ENCODE measurements around the gene CD53.

Gene CD53

GRCh38 chr1:110876748-110877341 is 3.9 kb downstream of the CD53 start:
- no peak for DNase-seq

DNA sequence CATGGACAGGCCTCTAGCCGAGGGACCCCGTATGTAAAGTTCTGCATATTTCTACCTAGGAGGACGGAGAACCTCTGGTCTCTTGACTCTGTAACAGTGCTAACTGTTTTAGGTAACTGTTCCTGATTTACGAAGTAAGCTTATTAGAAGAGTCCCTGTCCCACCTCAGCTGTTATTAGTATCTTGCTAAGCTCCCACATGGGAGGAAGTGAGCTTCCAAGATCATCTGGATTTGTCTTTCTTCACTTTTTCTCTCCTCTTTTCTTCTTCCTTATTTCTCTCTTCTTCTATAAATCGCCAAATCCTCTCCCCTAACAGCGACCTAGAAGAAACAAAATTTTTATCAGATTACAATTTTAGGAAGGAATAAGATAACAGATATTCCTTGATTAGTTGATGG is 4.4 kb downstream of the CD53 start:
- no peak for DNase-seq

GRCh38 chr1:110877776-110878175 is 4.8 kb downstream of the CD53 start:
- DNase-seq: no peak

DNA sequence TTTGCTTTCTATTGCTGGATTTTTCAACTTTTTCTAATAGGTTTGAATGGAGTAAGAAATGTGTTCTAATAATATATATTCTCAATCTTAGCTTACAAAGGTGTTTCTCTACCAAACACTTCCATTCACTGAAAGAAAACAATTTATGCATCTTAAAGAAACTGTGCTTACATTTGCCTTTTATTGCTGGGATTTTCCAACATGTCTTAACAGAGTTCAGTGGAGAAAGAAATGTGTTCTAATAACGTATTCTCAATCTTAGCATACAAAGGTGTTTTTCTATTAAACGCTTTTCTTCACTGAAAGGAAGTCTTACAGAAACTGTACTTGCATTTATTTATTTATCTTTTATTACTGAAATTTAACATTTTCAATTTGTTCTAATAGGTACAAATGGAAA is 5.6 kb downstream of the CD53 start:
- DNase-seq: no peak

DNA sequence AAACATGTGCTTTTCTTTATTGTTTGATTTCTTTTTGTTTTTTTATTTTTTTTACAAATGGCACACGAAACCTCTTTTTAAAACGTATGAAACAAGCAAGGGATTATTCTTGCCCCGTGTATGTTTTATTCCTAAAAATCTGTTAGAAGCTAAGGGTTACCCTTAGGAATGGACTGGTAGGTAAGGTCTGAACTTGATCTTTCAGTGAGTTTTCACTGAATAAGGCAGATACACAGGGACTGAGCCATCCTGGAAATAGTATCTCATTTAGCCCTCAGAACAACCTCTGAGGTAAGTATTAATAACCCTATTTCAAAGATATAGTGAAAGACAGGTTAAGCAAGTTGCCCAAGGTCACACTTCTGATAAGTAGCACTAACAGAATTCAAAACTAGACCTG is 6.0 kb downstream of the CD53 start:
- DNase-seq: no peak

DNA sequence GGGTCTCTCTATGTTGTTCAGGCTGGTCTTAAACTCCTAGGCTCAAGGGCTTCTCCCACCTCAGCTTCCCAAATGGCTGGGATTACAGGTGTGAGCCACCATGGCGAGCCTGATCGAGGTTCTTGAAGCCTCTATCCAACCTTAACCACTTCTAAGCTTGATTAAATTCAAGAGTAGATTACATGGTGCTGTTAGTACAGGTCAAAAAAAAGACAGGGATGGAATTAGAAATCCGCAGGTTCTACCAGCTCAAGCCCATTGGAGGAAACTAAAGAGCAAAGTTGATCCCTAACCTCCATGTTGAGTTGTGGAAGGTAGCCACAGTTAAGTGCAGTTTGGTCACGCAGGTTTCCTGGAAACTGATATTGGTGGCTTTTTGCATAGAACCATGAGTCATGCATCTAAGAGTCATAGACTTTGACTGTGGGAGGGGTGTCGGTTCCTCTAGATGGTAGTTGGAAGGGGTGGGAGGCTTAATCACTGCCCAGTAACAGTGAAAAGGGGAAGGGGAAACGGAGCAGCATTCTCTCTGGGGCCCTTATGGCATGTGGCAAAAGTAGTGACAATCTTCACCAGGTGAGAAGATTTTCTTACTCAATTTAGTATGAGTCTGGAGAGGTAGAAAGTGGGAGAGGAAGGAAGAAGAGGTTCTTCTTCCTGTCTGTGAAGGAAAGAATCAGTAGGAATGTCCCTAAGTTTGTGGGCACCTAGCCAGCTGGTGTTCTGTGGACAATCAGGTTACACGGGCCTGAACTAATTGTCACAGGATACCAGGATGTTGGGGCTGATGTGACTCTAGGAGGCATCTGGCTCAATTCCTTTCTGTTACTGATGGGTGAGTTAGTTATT is 7.0 kb downstream of the CD53 start:
- no peak for DNase-seq

GRCh38 chr1:110880708-110881374 is 7.9 kb downstream of the CD53 start:
- no peak for DNase-seq

DNA sequence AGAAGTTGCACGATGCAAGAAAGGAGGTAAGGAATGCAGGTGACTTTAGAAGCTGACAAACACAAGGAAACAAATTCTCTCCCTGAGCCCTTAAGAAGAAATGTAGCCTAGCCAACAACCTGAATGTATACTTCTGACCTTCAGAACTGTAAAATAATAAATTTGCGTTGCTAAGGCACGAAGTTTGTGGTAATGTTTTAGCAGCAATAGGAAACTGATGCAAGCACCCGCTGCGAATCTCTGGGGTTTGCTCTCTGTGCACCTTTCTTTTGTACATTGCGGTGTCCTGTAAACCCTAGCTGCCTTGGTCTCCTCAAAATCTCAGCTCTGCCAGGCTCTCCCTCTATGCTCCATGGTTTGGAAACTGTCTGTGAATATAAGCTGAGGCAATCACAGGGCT is 15.1 kb downstream of the CD53 start:
- no peak for DNase-seq

DNA sequence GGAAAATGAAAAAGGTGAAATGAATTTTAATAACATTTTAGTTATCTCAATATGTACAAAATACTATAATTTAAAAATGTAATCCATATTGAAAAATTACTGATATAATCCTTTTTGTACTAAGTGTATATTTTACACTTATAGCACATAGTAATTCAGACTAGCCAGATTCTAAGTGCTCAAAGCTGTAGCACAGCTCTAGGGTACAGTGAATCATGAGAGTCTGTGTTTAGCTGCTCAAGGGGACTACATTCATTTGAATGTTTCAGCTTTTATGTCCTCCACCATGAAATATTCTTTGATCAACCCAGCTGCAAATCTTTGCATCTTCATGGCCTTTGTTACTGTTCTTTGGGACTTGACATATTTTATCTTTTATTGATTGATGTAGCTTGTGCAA is 15.7 kb downstream of the CD53 start:
- DNase-seq: no peak

- DNase-seq: no peak
Observed at GRCh38 chr1:110890474-110891196, 17.7 kb downstream of the CD53 start.

DNA sequence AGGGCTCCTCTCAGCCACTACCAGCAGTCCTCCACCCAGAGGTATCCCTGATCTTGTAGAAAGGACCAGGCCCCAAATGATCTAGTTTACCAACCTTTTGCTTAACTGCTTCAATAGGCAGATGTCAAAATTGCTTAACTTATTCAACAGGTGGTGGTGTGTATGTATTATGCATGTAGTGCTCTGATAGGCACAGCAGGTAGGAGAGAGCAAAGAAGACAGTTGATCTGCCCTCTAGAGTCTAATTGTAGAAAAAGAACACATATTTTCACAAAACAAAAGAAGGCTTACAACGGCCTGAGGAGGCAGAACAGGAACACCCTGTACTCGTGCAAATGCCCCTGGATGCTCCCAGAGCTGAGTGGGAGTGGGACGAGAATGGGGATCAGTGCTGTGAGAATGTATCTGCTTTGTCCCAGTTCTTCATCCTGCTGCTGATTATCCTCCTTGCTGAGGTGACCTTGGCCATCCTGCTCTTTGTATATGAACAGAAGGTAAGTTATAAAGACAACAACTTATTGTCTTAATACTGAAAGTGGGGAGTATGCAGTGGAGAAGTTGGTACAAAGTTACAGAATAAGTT is 21.1 kb downstream of the CD53 start:
- no peak for DNase-seq

- no peak for DNase-seq
Observed at GRCh38 chr1:110896090-110896489, 23.1 kb downstream of the CD53 start.

DNA sequence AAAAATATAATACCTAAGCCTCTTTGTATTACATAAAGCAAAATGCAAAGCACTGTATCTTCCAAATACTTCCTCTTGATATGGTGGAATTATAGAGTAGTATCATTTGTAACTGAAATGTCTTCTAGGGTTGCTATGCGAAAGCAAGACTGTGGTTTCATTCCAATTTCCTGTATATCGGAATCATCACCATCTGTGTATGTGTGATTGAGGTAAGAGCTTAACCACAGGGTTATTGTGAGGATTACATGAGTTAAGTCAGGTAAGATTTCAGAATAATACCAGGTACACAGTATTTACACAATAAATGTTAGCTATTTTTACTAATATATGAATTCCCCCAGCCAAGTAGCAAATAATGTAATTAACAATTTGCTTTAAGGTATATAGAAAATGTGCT is 24.7 kb downstream of the CD53 start:
- DNase-seq: no peak

GRCh38 chr1:110898734-110899457 is 25.9 kb downstream of the CD53 start:
- no peak for DNase-seq

GRCh38 chr1:110899458-110899843 is 26.5 kb downstream of the CD53 start:
- DNase-seq: no peak

DNA sequence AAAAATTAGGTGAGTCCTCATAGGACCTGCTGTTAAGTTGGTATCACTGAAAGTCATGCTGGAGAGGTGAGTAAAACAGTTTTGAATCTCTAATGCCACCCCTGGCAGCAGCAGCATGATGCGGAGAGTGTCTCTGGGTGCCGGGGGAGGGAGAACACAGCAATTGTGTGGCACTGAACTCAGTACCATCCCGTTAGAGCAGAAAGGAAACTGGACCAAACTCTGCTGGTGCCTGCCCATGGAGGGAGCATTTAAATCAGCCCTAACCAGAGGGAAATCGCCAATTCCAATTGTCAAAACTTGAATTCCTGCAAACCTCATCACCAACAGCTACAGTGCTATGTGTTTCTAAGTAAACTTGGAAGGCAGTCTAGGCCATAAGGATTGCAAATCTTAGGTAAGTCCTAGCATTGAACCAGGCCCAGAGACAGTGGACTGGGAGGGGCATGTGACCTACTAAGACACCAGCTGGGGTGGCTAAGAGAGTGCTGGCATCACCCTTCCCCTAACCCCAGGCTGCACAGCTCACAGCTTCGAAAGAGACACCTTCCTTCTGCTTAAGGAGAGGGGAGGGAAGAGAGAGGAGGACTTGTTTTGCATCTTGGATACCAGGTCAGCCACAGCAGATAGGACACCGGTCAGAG is 30.0 kb downstream of the CD53 start:
- no peak for DNase-seq

DNA sequence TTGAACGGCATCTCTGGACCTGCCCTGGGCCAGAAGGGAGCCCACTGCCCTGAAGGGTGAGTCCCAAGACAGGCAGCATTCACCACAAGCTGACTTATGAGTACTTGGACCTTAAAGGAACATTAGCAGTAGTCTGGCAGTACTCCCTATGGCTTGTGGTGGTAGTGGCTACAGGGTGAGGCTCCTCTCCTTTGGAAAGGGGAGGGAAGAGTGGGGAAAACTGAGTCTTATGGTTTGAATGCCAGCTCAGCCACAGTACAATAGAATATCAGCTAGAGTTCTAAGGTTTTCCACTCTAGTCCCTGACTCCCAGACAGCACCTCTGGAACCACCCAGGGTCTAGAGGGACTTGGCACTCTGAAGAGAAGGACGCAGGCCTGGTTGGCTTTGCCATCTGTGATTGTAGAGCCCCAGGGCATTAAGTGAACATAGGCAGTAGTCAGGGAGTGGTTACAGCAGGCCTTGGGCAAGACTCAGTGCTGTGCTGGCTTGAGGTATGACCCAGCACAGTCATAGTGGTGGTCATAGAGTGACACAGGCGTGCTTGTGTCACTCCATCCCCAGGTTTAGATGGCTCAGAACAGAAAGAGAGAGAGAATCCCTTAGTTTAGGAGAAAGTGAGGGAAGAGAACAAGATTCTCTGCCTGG is 31.0 kb downstream of the CD53 start:
- no peak for DNase-seq

DNA sequence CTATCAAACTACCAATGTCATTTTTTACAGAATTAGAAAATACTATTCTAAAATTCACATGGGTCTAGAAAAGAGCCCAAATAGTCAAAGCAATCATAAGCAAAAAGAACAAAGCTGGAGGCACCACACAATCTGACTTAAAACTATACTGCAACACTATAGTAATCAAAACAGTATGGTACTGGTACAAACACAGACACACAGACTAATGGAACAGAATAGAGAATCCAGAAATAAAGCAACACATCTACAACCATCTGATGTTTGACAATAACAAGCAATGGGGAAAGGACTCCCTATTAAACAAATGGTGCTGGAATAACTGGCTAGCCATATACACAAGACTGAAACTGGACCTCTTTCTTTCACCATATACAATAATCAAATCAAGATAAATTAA is 39.8 kb downstream of the CD53 start:
- DNase-seq: no peak

- DNase-seq: no peak
Observed at GRCh38 chr1:110914676-110915075, 41.7 kb downstream of the CD53 start.

DNA sequence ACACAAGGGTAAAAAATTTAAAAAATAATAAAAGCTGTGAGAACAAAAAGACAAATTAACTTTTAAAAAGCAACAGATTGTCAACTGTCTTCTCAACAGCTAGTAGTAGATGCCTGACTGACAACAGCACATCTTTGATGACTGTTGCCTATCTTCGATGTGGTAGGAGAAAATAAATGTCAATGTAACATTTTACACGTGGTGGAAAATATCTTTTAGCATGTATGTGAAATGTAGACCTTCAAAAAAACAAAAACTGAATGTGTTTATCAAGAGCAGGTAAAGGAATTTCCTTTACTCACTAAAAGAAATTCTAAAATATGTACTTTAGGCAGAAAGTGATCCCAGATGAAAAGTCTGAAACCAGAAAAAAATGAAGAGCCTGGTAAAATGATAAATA is 42.9 kb downstream of the CD53 start:
- no peak for DNase-seq

DNA sequence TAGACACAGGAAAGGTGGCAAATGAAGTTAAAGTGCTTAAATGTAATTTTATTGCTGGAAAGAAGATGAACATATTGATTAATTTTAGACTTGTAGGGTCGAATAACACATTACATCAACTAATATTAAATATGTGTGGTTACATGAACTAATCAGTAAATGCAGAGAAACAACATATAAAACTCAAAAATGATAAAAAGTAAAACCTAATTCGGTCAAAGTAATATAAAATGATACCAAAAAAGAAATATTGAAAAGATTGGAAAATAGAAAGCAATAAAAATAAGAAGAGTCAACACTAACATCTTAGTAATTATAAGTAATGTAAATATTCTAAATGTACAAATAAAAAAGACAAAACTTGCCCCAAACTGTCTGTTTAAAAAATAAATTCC is 43.3 kb downstream of the CD53 start:
- DNase-seq: no peak

Measured in NCI-H1694 (cell line).